ENCODE data around the gene PAH. TPM values are rescaled to one million over a fixed set of nuclear protein-coding genes. Genes with fewer than 3 reads are reported as not detected.
A peak's percentile ranks its signal among the peaks of the same experiment; 100 is the strongest.

The PAH gene
- total RNA-seq, 1 experiment from 2014 or later, result 5.7 TPM

DNA sequence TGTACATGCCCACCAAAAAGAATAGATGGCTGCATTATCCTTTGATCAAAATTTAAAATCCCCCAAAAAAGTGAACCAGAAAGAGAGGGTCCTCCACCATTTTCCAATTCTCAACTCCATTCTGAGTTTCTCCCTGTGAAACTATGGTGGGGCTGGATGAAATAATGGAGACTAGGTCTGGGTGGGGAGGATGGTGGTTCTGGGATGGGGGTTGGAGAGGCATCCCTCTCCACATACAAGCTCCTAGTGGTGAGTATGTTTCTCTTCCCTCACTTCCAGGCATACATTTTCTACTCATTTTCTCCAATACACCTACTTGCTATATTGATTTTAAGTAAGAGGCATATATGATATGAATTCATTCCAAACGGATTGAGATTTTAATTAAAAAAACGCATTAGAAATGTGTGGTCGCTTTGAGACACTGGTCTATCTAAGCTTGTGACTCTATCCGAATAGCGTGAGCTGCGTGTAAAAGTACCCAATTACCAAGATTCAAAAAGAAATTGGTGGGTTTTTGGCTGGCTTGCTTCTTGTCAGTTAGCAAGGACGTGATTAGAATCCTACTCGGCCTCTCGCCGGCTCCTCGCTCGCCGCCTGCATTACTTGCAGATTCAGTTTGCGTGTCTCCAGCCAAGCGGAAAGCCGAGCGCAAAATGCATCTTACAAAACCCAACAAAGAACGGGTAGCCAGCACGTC is 43.9 kb upstream of the PAH start:
- CTCF ChIA-PET, result interaction anchor here (0.7 to 3.3 kb wide), 3 partner anchors 11 to 614 kb away, joined by 3 to 34 read pairs (median 3); no protein-coding TSS in a partner anchor
- Mint-ChIP-seq H3K27me3 (ENCODE audit: low read depth) (peaks cover 99% of the 10 kb centered on the region), H3K4me3 (peak overlapping the region; percentile 55), H3K36me3 (peaks cover 12% of the 10 kb centered on the region), H3K27ac (no peak overlapping the region), H3K4me1 (peaks cover 71% of the 10 kb centered on the region), H3K9me3 (peaks cover 11% of the 10 kb centered on the region)
- POLR2A ChIA-PET, result no interaction called here
- no peak for ATAC-seq
- TF ChIP-seq KAT7 (CRISPR knock-in tag; IDR thresholded peaks at IDR 0.05; ENCODE audit: borderline replicate concordance) (no peak), IRF2 (CRISPR knock-in tag; IDR thresholded peaks at IDR 0.05; ENCODE audit: borderline replicate concordance, low read depth) (no peak), RORB (CRISPR knock-in tag; IDR thresholded peaks at IDR 0.05) (no peak), JUN (CRISPR knock-in tag; IDR thresholded peaks at IDR 0.05) (no peak), ZNF138 (CRISPR knock-in tag; conservative IDR thresholded peaks at IDR 0.05) (no peak)
- TF ChIP-seq, protein P1, sequence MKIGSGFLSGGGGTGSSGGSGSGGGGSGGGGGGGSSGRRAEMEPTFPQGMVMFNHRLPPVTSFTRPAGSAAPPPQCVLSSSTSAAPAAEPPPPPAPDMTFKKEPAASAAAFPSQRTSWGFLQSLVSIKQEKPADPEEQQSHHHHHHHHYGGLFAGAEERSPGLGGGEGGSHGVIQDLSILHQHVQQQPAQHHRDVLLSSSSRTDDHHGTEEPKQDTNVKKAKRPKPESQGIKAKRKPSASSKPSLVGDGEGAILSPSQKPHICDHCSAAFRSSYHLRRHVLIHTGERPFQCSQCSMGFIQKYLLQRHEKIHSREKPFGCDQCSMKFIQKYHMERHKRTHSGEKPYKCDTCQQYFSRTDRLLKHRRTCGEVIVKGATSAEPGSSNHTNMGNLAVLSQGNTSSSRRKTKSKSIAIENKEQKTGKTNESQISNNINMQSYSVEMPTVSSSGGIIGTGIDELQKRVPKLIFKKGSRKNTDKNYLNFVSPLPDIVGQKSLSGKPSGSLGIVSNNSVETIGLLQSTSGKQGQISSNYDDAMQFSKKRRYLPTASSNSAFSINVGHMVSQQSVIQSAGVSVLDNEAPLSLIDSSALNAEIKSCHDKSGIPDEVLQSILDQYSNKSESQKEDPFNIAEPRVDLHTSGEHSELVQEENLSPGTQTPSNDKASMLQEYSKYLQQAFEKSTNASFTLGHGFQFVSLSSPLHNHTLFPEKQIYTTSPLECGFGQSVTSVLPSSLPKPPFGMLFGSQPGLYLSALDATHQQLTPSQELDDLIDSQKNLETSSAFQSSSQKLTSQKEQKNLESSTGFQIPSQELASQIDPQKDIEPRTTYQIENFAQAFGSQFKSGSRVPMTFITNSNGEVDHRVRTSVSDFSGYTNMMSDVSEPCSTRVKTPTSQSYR (CRISPR knock-in tag; IDR thresholded peaks at IDR 0.05), result no peak
- TF ChIP-seq, protein P2, sequence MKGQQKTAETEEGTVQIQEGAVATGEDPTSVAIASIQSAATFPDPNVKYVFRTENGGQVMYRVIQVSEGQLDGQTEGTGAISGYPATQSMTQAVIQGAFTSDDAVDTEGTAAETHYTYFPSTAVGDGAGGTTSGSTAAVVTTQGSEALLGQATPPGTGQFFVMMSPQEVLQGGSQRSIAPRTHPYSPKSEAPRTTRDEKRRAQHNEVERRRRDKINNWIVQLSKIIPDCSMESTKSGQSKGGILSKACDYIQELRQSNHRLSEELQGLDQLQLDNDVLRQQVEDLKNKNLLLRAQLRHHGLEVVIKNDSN (CRISPR knock-in tag; IDR thresholded peaks at IDR 0.05), result no peak
- peak; percentile 40 for DNase-seq (ENCODE audit: low spot score)

DNA sequence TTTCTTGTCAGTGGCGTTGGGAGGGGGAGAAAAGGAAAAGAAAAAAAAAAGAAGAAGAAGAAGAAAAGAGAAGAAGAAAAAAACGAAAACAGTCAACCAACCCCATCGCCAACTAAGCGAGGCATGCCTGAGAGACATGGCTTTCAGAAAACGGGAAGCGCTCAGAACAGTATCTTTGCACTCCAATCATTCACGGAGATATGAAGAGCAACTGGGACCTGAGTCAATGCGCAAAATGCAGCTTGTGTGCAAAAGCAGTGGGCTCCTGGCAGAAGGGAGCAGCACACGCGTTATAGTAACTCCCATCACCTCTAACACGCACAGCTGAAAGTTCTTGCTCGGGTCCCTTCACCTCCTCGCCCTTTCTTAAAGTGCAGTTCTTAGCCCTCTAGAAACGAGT is 42.3 kb upstream of the PAH start:
- peaks cover 10% of the 10 kb centered on the region for H3K9me3 Mint-ChIP-seq
- no peak overlapping the region for H3K27ac Mint-ChIP-seq
- POLR2A ChIA-PET, result no interaction called here
- peak overlapping the region; percentile 45 for H3K4me3 Mint-ChIP-seq
- peaks cover 11% of the 10 kb centered on the region for H3K36me3 Mint-ChIP-seq
- DNase-seq (ENCODE audit: low spot score) (no peak), ATAC-seq (no peak)
- H3K27me3 Mint-ChIP-seq (ENCODE audit: low read depth), result peaks cover 99% of the 10 kb centered on the region
- peaks cover 70% of the 10 kb centered on the region for H3K4me1 Mint-ChIP-seq
- CTCF ChIA-PET, result interaction anchor here (1.4 kb wide), 1 partner anchor 9 kb away, joined by 3 read pairs; no protein-coding TSS in a partner anchor
- TF ChIP-seq, protein P3, sequence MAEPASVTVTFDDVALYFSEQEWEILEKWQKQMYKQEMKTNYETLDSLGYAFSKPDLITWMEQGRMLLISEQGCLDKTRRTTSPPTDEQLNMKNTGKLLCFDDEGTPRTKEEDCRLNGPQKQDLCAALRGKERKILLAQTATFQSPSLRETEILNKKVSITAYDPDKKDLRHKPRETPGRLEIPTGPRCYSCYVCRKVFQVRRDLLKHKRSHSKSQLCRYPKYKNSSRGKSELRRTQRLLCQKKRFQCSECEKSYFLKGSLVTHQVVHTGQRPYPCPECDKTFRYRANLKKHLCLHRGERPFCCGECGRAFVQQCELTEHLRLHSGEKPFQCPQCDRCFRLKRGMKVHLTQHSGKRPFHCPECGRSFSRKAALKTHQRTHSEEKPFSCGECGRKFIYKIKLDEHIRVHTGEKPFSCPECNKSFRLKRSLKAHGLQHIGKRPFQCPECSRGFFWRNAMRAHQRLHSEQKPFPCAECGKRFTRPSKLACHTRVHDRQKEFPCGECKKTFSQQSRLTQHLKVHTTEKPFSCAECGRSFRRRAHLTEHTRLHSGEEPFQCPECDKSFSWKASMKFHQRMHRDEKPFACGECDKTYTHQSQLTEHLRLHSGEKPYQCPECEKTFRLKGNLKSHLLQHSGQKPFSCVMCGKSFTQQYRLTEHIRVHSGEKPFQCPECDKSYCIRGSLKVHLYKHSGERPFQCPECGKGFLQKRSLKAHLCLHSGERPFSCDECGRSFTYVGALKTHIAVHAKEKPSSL (CRISPR knock-in tag; conservative IDR thresholded peaks at IDR 0.05), result no peak
- TF ChIP-seq, protein P4, sequence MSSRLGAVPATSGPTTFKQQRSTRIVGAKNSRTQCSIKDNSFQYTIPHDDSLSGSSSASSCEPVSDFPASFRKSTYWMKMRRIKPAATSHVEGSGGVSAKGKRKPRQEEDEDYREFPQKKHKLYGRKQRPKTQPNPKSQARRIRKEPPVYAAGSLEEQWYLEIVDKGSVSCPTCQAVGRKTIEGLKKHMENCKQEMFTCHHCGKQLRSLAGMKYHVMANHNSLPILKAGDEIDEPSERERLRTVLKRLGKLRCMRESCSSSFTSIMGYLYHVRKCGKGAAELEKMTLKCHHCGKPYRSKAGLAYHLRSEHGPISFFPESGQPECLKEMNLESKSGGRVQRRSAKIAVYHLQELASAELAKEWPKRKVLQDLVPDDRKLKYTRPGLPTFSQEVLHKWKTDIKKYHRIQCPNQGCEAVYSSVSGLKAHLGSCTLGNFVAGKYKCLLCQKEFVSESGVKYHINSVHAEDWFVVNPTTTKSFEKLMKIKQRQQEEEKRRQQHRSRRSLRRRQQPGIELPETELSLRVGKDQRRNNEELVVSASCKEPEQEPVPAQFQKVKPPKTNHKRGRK (CRISPR knock-in tag; IDR thresholded peaks at IDR 0.05; ENCODE audit: borderline replicate concordance), result no peak
- TF ChIP-seq MXD4 (CRISPR knock-in tag; IDR thresholded peaks at IDR 0.05; ENCODE audit: borderline replicate concordance), result no peak
- TF ChIP-seq, protein P5, sequence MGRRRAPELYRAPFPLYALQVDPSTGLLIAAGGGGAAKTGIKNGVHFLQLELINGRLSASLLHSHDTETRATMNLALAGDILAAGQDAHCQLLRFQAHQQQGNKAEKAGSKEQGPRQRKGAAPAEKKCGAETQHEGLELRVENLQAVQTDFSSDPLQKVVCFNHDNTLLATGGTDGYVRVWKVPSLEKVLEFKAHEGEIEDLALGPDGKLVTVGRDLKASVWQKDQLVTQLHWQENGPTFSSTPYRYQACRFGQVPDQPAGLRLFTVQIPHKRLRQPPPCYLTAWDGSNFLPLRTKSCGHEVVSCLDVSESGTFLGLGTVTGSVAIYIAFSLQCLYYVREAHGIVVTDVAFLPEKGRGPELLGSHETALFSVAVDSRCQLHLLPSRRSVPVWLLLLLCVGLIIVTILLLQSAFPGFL (CRISPR knock-in tag; IDR thresholded peaks at IDR 0.05; ENCODE audit: borderline replicate concordance), result no peak
- no peak for TF ChIP-seq TEAD4 (CRISPR knock-in tag; IDR thresholded peaks at IDR 0.05)
- TF ChIP-seq, protein P1 (CRISPR knock-in tag; IDR thresholded peaks at IDR 0.05), result no peak
- TF ChIP-seq, protein P6, sequence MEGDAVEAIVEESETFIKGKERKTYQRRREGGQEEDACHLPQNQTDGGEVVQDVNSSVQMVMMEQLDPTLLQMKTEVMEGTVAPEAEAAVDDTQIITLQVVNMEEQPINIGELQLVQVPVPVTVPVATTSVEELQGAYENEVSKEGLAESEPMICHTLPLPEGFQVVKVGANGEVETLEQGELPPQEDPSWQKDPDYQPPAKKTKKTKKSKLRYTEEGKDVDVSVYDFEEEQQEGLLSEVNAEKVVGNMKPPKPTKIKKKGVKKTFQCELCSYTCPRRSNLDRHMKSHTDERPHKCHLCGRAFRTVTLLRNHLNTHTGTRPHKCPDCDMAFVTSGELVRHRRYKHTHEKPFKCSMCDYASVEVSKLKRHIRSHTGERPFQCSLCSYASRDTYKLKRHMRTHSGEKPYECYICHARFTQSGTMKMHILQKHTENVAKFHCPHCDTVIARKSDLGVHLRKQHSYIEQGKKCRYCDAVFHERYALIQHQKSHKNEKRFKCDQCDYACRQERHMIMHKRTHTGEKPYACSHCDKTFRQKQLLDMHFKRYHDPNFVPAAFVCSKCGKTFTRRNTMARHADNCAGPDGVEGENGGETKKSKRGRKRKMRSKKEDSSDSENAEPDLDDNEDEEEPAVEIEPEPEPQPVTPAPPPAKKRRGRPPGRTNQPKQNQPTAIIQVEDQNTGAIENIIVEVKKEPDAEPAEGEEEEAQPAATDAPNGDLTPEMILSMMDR (IDR thresholded peaks at IDR 0.05), result no peak
- no peak for TF ChIP-seq CBFB (CRISPR knock-in tag; IDR thresholded peaks at IDR 0.05; ENCODE audit: low read depth)
- TF ChIP-seq, protein P7, sequence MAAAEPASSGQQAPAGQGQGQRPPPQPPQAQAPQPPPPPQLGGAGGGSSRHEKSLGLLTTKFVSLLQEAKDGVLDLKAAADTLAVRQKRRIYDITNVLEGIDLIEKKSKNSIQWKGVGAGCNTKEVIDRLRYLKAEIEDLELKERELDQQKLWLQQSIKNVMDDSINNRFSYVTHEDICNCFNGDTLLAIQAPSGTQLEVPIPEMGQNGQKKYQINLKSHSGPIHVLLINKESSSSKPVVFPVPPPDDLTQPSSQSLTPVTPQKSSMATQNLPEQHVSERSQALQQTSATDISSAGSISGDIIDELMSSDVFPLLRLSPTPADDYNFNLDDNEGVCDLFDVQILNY (CRISPR knock-in tag; IDR thresholded peaks at IDR 0.05), result no peak
